PC-3 (cell line): ENCODE data around the gene LINC00305. TPM values are rescaled to one million over a fixed set of nuclear protein-coding genes. Genes with fewer than 3 reads are reported as not detected.

Experiments used
- ATAC-seq: fragments of 200-7000 bp; cut with Tn5 transposase; 2 replicates; pipeline ENCODE4 v1.9.1; 2020; ENCODE audit warnings: mild to moderate bottlenecking, moderate library complexity
- BruUV-seq: library from RNA; stranded (reverse); fragments of 400-500 nt; replicated peaks from 2 replicates; lab custom pipeline; 2021; lab: Mats Ljungman, UMichigan
- CTCF ChIA-PET: fragments of 300-600 bp; sonication (Branson Sonifier 250); formaldehyde crosslinking; loops from one replicate; lab custom pipeline; 2022; ENCODE audit warnings: antibody characterized with exemption; lab: Charles Lee
- POLR2A ChIA-PET: fragments of 300-600 bp; sonication (Branson Sonifier 250); formaldehyde crosslinking; loops from one replicate; lab custom pipeline; 2022; ENCODE audit warnings: antibody characterized with exemption; ENCODE audit not compliant: unreplicated experiment; lab: Charles Lee
- DNase-seq: peaks from one replicate; pipeline ENCODE4 v3.0.0-alpha.2; 2015
- H2AFZ ChIP-seq: fragments of 300-600 bp; sonication (generic); 2 replicates; pipeline ENCODE4 v1.6.0; 2016; ENCODE audit warnings: antibody characterized with exemption, low read length
- H3F3A ChIP-seq: fragments of 300-600 bp; sonication (generic); one replicate; pipeline ENCODE4 v1.6.0; 2017; ENCODE audit warnings: antibody characterized with exemption, low read length, control low read depth, mild to moderate bottlenecking; ENCODE audit not compliant: unreplicated experiment
- H3K27ac ChIP-seq: fragments of 300-600 bp; sonication (generic); 2 replicates; pipeline ENCODE4 v1.5.1; 2016; ENCODE audit warnings: mild to moderate bottlenecking, low read length
- H3K27me3 ChIP-seq: fragments of 300-600 bp; sonication (generic); 2 replicates; pipeline ENCODE4 v1.6.1; 2016; ENCODE audit warnings: low read length, mixed read lengths
- H3K36me3 ChIP-seq: fragments of 300-600 bp; sonication (generic); 2 replicates; pipeline ENCODE4 v1.6.1; 2016; ENCODE audit warnings: low read depth, mixed run types, low read length, mixed read lengths
- H3K4me1 ChIP-seq: fragments of 300-600 bp; sonication (generic); 2 replicates; pipeline ENCODE4 v1.5.1; 2016; ENCODE audit warnings: low read length; ENCODE audit not compliant: insufficient read depth
- H3K4me2 ChIP-seq: fragments of 300-600 bp; sonication (generic); 2 replicates; pipeline ENCODE4 v1.6.0; 2016; ENCODE audit warnings: low read length
- H3K4me3 ChIP-seq: fragments of 300-600 bp; sonication (generic); 2 replicates; pipeline ENCODE4 v1.5.1; 2016; ENCODE audit warnings: mild to moderate bottlenecking, low read length, mixed read lengths
- H3K79me2 ChIP-seq: fragments of 300-600 bp; sonication (generic); 2 replicates; pipeline ENCODE4 v1.6.1; 2017; ENCODE audit warnings: low read length, mixed read lengths
- H3K9ac ChIP-seq: fragments of 300-600 bp; sonication (generic); 2 replicates; pipeline ENCODE4 v1.6.0; 2016; ENCODE audit warnings: mild to moderate bottlenecking, low read length
- H3K9me2 ChIP-seq: fragments of 300-600 bp; sonication (generic); replicated peaks from 2 replicates; pipeline ENCODE4 v1.6.1; 2016; ENCODE audit warnings: mixed run types, low read length, mixed read lengths
- H3K9me3 ChIP-seq: fragments of 300-600 bp; sonication (generic); 2 replicates; pipeline ENCODE4 v1.6.1; 2016; ENCODE audit warnings: low read length, mixed read lengths
- H4K20me1 ChIP-seq: fragments of 300-600 bp; sonication (generic); 2 replicates; pipeline ENCODE4 v1.6.1; 2016; ENCODE audit warnings: low read length, mixed read lengths
- CTCF ChIP-seq: fragments of 300-600 bp; sonication (generic); conservative IDR thresholded peaks from 2 replicates; pipeline ENCODE4 v1.5.1; 2017; ENCODE audit warnings: antibody characterized with exemption, low read depth, mild to moderate bottlenecking, low read length
- EZH2 ChIP-seq: fragments of 300-600 bp; sonication (generic); IDR thresholded peaks from one replicate; pipeline ENCODE4 v1.6.1; 2017; ENCODE audit warnings: antibody characterized with exemption, mild to moderate bottlenecking, low read length; ENCODE audit not compliant: unreplicated experiment
- EZH2phosphoT487 ChIP-seq: fragments of 300-600 bp; sonication (generic); IDR thresholded peaks from 2 replicates; pipeline ENCODE4 v1.6.1; 2018; ENCODE audit warnings: mild to moderate bottlenecking, antibody characterized with exemption, low read length, borderline replicate concordance
- intact Hi-C: fragments of 100-400 bp; cut with micrococcal nuclease; formaldehyde crosslinking; loops from 2 replicates; pipeline ENCODE4 v1.9.0; 2023
- total RNA-seq: library from RNA; depleted of rRNA; stranded (reverse); fragments of >200 nt; gene quantifications from 2 replicates; pipeline ENCODE4 v1.2.3, GENCODE V29; 2014

The LINC00305 gene
- total RNA-seq, 1 experiment from 2014 or later, result not detected

- H4K20me1 ChIP-seq, result no peaks in the 10 kb centered on the region
- CTCF ChIA-PET, result no interaction called here
- H3K4me2 ChIP-seq, result no peak overlapping the region
- intact Hi-C loops, result no loop called here
- no peak overlapping the region for H2AFZ ChIP-seq
- peaks cover 29% of the 10 kb centered on the region for H3K27me3 ChIP-seq
- no peak overlapping the region for H3K27ac ChIP-seq
- no peaks in the 10 kb centered on the region for H3F3A ChIP-seq
- H3K9ac ChIP-seq, result no peak overlapping the region
- H3K79me2 ChIP-seq, result no peaks in the 10 kb centered on the region
- no peaks in the 10 kb centered on the region for H3K4me1 ChIP-seq
- H3K36me3 ChIP-seq, result no peaks in the 10 kb centered on the region
- BruUV-seq, result no TSS peak
- TF ChIP-seq CTCF, result no peak
- TF ChIP-seq EZH2phosphoT487, result no peak
- TF ChIP-seq EZH2, result no peak
- DNase-seq (no peak), ATAC-seq (no peak)
- no peaks in the 10 kb centered on the region for H3K9me3 ChIP-seq
- no peaks in the 10 kb centered on the region for H3K9me2 ChIP-seq
- H3K4me3 ChIP-seq, result no peak overlapping the region
- POLR2A ChIA-PET, result no interaction called here
These were observed 30.7 kb upstream of the LINC00305 start for GRCh38 chr18:64179556-64180080.

- Histone ChIP-seq H2AFZ (no peak overlapping the region), H3K36me3 (no peaks in the 10 kb centered on the region), H3K27ac (no peak overlapping the region), H3K9ac (no peak overlapping the region), H3K4me2 (no peak overlapping the region), H3F3A (no peaks in the 10 kb centered on the region), H3K27me3 (peaks cover 22% of the 10 kb centered on the region), H3K4me3 (no peak overlapping the region), H4K20me1 (no peaks in the 10 kb centered on the region), H3K79me2 (no peaks in the 10 kb centered on the region), H3K9me2 (no peaks in the 10 kb centered on the region), H3K9me3 (no peaks in the 10 kb centered on the region), H3K4me1 (no peaks in the 10 kb centered on the region)
- TF ChIP-seq EZH2, result no peak
- no peak for TF ChIP-seq EZH2phosphoT487
- no peak for TF ChIP-seq CTCF
- intact Hi-C loops, result no loop called here
- POLR2A ChIA-PET, result no interaction called here
- ATAC-seq, result no peak
- no peak for DNase-seq
- CTCF ChIA-PET, result no interaction called here
- BruUV-seq, result no TSS peak
These were observed 30.0 kb upstream of the LINC00305 start for GRCh38 chr18:64178860-64179259.

DNA sequence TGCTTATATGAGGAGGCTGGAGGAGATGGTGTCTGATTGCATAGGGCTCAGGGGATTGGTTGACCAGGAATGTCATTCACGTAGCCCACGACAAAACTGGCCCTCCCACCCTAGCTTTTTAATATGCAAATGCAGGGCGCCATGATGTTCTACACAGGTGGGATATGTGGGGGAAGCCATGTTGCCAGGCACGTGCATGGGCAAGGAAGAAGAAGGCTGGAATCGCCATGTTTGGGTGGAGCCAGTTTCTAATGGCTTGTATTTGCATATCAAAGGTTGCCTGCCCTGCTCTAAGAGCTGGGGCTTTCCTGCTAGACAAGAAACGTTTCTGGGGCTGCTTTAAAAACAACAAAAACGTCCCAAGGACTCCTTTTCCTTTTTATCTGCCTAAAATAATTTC is 26.5 kb upstream of the LINC00305 start:
- Histone ChIP-seq H3K36me3 (no peaks in the 10 kb centered on the region), H3F3A (no peaks in the 10 kb centered on the region), H3K27ac (no peak overlapping the region), H3K4me2 (no peak overlapping the region), H3K27me3 (peaks cover 11% of the 10 kb centered on the region; the same call in 1 of the 2 replicates), H3K4me1 (no peaks in the 10 kb centered on the region), H3K9ac (no peak overlapping the region), H3K79me2 (no peaks in the 10 kb centered on the region), H4K20me1 (no peaks in the 10 kb centered on the region), H2AFZ (no peak overlapping the region), H3K9me2 (no peaks in the 10 kb centered on the region), H3K4me3 (no peak overlapping the region), H3K9me3 (no peaks in the 10 kb centered on the region)
- no peak for TF ChIP-seq CTCF
- TF ChIP-seq EZH2phosphoT487, result no peak
- no peak for TF ChIP-seq EZH2
- no TSS peak for BruUV-seq
- DNase-seq (no peak), ATAC-seq (no peak)
- intact Hi-C loops, result no loop called here
- CTCF ChIA-PET, result no interaction called here
- POLR2A ChIA-PET, result no interaction called here
